ENCODE results near the gene CDH23. TPM values are rescaled to one million over a fixed set of nuclear protein-coding genes. Genes with fewer than 3 reads are reported as not detected.

CDH23 gene
- total and polyA plus RNA-seq, 9 of the 15 experiments (the other 6 are each of a cell fraction or from before 2014, with no cell fraction given), result 0.18 to 1.2 (median 0.47) TPM

DNA sequence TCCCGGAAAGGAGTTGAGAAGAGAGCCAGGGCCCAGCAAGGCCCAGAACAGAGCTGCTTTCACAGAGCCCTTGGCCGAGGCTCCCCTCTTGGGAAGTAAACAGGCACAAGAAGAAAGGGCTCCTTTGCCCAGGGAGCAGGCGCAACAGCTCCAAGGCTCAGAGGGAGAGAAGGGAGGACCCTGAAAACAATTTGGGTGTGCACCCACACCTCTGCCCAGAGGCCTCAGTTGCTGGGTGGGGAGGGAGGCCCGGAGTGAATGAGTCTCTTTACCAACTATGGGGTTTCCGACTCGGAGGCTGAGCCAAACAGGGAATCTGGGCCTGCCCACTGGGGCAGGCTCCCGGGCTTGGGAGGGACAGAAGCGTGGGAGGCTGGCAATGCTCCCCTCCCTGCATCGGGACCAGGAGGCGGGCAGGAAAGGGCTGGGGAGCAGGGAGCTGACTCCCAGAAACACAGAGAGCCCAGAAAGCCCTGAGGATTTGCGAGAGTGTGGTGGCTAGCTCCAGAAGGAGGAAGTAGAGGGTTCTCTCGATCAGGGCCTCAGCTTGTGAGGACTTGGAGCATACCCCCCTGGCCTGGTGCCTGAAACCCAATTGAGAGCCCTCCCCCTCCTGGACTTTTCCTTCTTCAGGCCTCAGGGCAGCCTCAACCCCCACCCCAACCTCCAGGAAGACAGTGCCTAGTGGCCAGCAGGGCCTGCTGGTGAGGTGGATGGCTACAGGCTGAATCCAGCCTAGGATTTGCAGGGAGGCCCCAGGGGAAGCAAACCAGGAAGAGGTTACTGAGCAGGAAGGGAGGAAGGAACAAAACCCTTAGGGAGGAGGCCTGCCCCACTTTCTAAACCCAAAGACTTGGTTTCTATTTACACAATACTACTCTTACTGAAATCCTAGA, 316.7 kb downstream of the CDH23 start (continued):
- TF ChIP-seq, protein P1, sequence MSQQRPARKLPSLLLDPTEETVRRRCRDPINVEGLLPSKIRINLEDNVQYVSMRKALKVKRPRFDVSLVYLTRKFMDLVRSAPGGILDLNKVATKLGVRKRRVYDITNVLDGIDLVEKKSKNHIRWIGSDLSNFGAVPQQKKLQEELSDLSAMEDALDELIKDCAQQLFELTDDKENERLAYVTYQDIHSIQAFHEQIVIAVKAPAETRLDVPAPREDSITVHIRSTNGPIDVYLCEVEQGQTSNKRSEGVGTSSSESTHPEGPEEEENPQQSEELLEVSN (IDR thresholded peaks at IDR 0.05; ENCODE audit: borderline replicate concordance in 1 of 2, extremely low read depth in 1 of 2, insufficient read depth in 1 of 2, insufficient read length in 1 of 2, low read depth in 1 of 2, low read length in 1 of 2, poor library complexity in 1 of 2, severe bottlenecking in 1 of 2), result peak in 1 of 2 experiments; percentile 7
- TF ChIP-seq HDAC6 (IDR thresholded peaks at IDR 0.05; ENCODE audit: low read depth, low read length), result no peak
- TF ChIP-seq, protein P2, sequence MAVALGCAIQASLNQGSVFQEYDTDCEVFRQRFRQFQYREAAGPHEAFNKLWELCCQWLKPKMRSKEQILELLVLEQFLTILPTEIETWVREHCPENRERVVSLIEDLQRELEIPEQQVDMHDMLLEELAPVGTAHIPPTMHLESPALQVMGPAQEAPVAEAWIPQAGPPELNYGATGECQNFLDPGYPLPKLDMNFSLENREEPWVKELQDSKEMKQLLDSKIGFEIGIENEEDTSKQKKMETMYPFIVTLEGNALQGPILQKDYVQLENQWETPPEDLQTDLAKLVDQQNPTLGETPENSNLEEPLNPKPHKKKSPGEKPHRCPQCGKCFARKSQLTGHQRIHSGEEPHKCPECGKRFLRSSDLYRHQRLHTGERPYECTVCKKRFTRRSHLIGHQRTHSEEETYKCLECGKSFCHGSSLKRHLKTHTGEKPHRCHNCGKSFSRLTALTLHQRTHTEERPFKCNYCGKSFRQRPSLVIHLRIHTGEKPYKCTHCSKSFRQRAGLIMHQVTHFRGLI (CRISPR knock-in tag; IDR thresholded peaks at IDR 0.05), result no peak
- no peak for TF ChIP-seq CHD1 (IDR thresholded peaks at IDR 0.05; ENCODE audit: low read length)
- no peak for TF ChIP-seq ZNF124 (CRISPR knock-in tag; IDR thresholded peaks at IDR 0.05)
- no peak for TF ChIP-seq KDM5B (IDR thresholded peaks at IDR 0.05; ENCODE audit: insufficient replicate concordance, low read depth, low read length)
- no peak for TF ChIP-seq HDAC1 (IDR thresholded peaks at IDR 0.05)
- no peak for TF ChIP-seq GATA2 (CRISPR knock-in tag; IDR thresholded peaks at IDR 0.05)
- TF ChIP-seq TEAD2 (tag; IDR thresholded peaks at IDR 0.05), result no peak
- TF ChIP-seq, protein P3, sequence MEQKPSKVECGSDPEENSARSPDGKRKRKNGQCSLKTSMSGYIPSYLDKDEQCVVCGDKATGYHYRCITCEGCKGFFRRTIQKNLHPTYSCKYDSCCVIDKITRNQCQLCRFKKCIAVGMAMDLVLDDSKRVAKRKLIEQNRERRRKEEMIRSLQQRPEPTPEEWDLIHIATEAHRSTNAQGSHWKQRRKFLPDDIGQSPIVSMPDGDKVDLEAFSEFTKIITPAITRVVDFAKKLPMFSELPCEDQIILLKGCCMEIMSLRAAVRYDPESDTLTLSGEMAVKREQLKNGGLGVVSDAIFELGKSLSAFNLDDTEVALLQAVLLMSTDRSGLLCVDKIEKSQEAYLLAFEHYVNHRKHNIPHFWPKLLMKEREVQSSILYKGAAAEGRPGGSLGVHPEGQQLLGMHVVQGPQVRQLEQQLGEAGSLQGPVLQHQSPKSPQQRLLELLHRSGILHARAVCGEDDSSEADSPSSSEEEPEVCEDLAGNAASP (IDR thresholded peaks at IDR 0.05), result no peak
- no peak for TF ChIP-seq ETV1 (tag; conservative IDR thresholded peaks at IDR 0.05; ENCODE audit: low read depth)
- no peak; the same call in 1 of the 2 replicates for TF ChIP-seq MBD2 (IDR thresholded peaks at IDR 0.05; ENCODE audit: borderline replicate concordance, low read depth)
- TF ChIP-seq ZBTB1 (CRISPR knock-in tag; IDR thresholded peaks at IDR 0.05; ENCODE audit: borderline replicate concordance, low read depth), result no peak
- TF ChIP-seq, protein P4, sequence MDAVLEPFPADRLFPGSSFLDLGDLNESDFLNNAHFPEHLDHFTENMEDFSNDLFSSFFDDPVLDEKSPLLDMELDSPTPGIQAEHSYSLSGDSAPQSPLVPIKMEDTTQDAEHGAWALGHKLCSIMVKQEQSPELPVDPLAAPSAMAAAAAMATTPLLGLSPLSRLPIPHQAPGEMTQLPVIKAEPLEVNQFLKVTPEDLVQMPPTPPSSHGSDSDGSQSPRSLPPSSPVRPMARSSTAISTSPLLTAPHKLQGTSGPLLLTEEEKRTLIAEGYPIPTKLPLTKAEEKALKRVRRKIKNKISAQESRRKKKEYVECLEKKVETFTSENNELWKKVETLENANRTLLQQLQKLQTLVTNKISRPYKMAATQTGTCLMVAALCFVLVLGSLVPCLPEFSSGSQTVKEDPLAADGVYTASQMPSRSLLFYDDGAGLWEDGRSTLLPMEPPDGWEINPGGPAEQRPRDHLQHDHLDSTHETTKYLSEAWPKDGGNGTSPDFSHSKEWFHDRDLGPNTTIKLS (IDR thresholded peaks at IDR 0.05; ENCODE audit: borderline replicate concordance, low read depth), result no peak
- TF ChIP-seq, protein P5, sequence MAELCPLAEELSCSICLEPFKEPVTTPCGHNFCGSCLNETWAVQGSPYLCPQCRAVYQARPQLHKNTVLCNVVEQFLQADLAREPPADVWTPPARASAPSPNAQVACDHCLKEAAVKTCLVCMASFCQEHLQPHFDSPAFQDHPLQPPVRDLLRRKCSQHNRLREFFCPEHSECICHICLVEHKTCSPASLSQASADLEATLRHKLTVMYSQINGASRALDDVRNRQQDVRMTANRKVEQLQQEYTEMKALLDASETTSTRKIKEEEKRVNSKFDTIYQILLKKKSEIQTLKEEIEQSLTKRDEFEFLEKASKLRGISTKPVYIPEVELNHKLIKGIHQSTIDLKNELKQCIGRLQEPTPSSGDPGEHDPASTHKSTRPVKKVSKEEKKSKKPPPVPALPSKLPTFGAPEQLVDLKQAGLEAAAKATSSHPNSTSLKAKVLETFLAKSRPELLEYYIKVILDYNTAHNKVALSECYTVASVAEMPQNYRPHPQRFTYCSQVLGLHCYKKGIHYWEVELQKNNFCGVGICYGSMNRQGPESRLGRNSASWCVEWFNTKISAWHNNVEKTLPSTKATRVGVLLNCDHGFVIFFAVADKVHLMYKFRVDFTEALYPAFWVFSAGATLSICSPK (IDR thresholded peaks at IDR 0.05; ENCODE audit: borderline replicate concordance), result no peak
- no peak for TF ChIP-seq HMG20B (CRISPR knock-in tag; IDR thresholded peaks at IDR 0.05)
